Neutrophil (primary cell): ENCODE data around the gene ASPG.

Experiments
- H3K27ac ChIP-seq: fragments of 200-600 bp; sonication (generic); 2 replicates; pipeline ENCODE4 v1.5.1; 2016; ENCODE audit warnings: mild to moderate bottlenecking, moderate library complexity
- H3K27me3 ChIP-seq: fragments of 200-600 bp; sonication (generic); 2 replicates; pipeline ENCODE4 v1.6.0; 2016; ENCODE audit warnings: mild to moderate bottlenecking
- H3K36me3 ChIP-seq: fragments of 200-600 bp; sonication (generic); 2 replicates; pipeline ENCODE4 v1.5.1; 2017
- H3K4me1 ChIP-seq, 2 experiments: fragments of 200-600 bp in 1 of 2; sonication (generic) in 1 of 2; 1 replicate in 1 of 2; 2 replicates in 1 of 2; pipeline versions ENCODE4 v1.5.1 to v1.6.1; 2013 to 2016; ENCODE audit warnings: low read depth in 1 of 2, low read length in 1 of 2, mild to moderate bottlenecking in 1 of 2, moderate library complexity in 1 of 2; ENCODE audit not compliant: control insufficient read depth in 1 of 2, insufficient read depth in 1 of 2
- H3K4me3 ChIP-seq, 2 experiments: fragments of 200-600 bp in 1 of 2; sonication (generic) in 1 of 2; 1 replicate in 1 of 2; 2 replicates in 1 of 2; pipeline ENCODE4 v1.5.1; 2013 to 2016; ENCODE audit warnings: low read depth in 1 of 2, low read length in 1 of 2, mild to moderate bottlenecking in 1 of 2, moderate library complexity in 1 of 2
- H3K9me3 ChIP-seq: fragments of 200-600 bp; sonication (generic); 2 replicates; pipeline ENCODE4 v1.5.1; 2016
- TF ChIP-seq, protein P1 (sequence below): fragments of 200-600 bp; sonication (generic); IDR thresholded peaks from 2 replicates; pipeline ENCODE4 v1.5.1; 2016; ENCODE audit warnings: antibody characterized with exemption

The ASPG gene

DNA sequence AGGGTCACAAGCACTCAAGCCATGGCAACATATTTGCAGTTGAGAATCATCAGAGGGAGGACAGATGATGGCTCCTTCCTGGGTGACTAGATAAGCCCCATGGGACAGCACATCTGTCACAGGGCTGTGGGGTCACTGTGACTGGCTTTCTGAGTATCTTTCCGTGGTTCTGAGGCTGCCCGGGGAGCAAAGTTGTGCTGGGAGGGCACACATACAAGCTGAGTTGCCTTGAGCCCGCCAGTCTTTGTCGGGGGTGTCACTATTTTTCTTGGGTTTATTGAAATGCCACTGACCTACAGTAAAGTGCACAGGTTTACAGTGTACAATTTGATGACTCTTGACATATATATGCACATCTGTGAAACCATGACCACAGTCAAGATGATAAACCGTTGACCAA lies 35.6 kb downstream of the ASPG start:
- Histone ChIP-seq H3K27me3 (peaks cover 72% of the 10 kb centered on the region), H3K9me3 (no peaks in the 10 kb centered on the region), H3K4me3 (no peak overlapping the region), H3K36me3 (no peaks in the 10 kb centered on the region), H3K27ac (no peak overlapping the region), H3K4me1 (no peaks in the 10 kb centered on the region)
- TF ChIP-seq, protein P1, sequence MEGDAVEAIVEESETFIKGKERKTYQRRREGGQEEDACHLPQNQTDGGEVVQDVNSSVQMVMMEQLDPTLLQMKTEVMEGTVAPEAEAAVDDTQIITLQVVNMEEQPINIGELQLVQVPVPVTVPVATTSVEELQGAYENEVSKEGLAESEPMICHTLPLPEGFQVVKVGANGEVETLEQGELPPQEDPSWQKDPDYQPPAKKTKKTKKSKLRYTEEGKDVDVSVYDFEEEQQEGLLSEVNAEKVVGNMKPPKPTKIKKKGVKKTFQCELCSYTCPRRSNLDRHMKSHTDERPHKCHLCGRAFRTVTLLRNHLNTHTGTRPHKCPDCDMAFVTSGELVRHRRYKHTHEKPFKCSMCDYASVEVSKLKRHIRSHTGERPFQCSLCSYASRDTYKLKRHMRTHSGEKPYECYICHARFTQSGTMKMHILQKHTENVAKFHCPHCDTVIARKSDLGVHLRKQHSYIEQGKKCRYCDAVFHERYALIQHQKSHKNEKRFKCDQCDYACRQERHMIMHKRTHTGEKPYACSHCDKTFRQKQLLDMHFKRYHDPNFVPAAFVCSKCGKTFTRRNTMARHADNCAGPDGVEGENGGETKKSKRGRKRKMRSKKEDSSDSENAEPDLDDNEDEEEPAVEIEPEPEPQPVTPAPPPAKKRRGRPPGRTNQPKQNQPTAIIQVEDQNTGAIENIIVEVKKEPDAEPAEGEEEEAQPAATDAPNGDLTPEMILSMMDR, result no peak

- H3K36me3 ChIP-seq, result no peaks in the 10 kb centered on the region
- no peak overlapping the region for H3K27ac ChIP-seq
- no peak overlapping the region for H3K4me3 ChIP-seq
- peaks cover 51% of the 10 kb centered on the region for H3K27me3 ChIP-seq
- H3K4me1 ChIP-seq, result no peaks in the 10 kb centered on the region
- TF ChIP-seq, protein P1, result no peak
- no peaks in the 10 kb centered on the region for H3K9me3 ChIP-seq
Observed at GRCh38 chr14:104123879-104124278, 38.4 kb downstream of the ASPG start.

- Histone ChIP-seq H3K9me3 (no peaks in the 10 kb centered on the region), H3K4me3 (no peak overlapping the region), H3K27me3 (peaks cover 40% of the 10 kb centered on the region), H3K36me3 (no peaks in the 10 kb centered on the region), H3K27ac (no peak overlapping the region), H3K4me1 (no peaks in the 10 kb centered on the region)
- TF ChIP-seq, protein P1, result no peak
Observed at GRCh38 chr14:104125011-104125410, 39.5 kb downstream of the ASPG start.

DNA sequence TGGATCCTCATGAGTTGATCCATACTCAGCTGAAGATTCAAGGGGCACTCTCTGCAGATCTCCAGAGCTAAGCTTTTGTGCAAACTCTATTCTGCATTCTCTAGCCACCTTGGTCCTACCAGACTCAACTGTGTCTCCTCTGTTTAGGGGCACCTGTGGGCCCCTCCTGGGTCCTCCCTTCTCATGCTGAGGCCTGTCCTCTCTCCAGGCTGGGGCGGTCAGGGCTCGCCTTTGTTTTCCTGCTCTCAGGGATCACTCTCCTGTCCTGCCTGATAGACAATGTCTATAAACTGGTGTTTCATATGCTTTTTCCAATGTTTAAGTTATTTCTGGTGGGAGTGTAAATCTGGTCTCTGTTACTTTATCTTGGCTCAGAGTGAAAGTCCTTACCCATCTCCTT lies 41.3 kb downstream of the ASPG start:
- H3K36me3 ChIP-seq, result no peaks in the 10 kb centered on the region
- H3K4me3 ChIP-seq, result no peak overlapping the region
- no peaks in the 10 kb centered on the region for H3K9me3 ChIP-seq
- H3K27me3 ChIP-seq, result peaks cover 30% of the 10 kb centered on the region
- TF ChIP-seq, protein P1, result no peak
- no peaks in the 10 kb centered on the region for H3K4me1 ChIP-seq
- no peak overlapping the region for H3K27ac ChIP-seq

DNA sequence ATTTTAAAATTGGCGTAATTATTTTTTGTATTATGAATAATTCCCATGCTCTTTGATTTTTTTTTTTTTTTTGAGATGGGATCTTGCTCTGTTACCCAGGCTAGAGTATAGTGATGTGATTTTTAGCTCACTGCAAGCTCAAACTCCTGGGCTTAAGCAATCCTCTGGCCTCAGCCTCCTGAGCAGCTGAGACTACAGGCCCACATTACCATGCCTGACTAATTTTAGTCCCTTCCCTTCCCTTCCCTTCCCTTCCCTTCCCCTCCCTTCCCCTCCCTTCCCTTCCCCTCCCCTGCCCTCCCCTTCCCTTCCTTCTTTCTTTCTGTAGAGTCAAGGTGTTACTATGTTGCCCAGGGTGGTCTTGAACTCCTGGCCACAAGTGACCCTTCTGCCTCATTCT lies 43.5 kb downstream of the ASPG start:
- TF ChIP-seq, protein P1, result no peak
- Histone ChIP-seq H3K27ac (no peak overlapping the region), H3K4me3 (no peak overlapping the region), H3K36me3 (no peaks in the 10 kb centered on the region), H3K27me3 (peaks cover 36% of the 10 kb centered on the region), H3K4me1 (no peaks in the 10 kb centered on the region), H3K9me3 (no peaks in the 10 kb centered on the region)

DNA sequence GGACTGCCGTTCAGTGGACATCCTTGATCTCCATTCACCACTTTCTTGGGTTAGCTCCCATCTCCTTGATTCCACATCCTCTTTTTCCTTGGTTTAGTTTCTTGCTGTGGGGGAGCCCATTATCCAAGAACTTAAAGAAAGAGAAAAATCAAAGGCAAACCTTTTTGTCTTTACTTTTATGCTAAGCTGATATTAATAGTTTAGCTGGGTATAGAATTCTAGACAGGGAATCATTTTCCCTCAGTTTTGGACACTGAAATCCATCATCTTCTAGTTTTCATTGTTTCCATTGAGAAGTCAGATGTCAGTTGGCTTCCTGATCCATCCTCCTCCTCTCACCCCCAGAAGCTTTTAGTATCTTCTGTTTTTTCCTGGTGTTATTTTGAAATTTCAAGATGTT lies 44.1 kb downstream of the ASPG start:
- H3K4me1 ChIP-seq, result no peaks in the 10 kb centered on the region
- TF ChIP-seq, protein P1, result no peak
- H3K36me3 ChIP-seq, result no peaks in the 10 kb centered on the region
- no peak overlapping the region for H3K27ac ChIP-seq
- peaks cover 42% of the 10 kb centered on the region for H3K27me3 ChIP-seq
- H3K9me3 ChIP-seq, result no peaks in the 10 kb centered on the region
- no peak overlapping the region for H3K4me3 ChIP-seq
